Measurements from ENCODE around the gene DNAAF5. TPM values are rescaled to one million over a fixed set of nuclear protein-coding genes. Genes with fewer than 3 reads are reported as not detected.

The DNAAF5 gene
- total and polyA plus RNA-seq, 2 of the 13 experiments (the other 11 are each of a cell fraction or from before 2014, with no cell fraction given) = 11.9 to 21.5 TPM

GRCh38 chr7:732094-732541, 5.6 kb downstream of the DNAAF5 start (continued):
- TF ChIP-seq, protein P1, sequence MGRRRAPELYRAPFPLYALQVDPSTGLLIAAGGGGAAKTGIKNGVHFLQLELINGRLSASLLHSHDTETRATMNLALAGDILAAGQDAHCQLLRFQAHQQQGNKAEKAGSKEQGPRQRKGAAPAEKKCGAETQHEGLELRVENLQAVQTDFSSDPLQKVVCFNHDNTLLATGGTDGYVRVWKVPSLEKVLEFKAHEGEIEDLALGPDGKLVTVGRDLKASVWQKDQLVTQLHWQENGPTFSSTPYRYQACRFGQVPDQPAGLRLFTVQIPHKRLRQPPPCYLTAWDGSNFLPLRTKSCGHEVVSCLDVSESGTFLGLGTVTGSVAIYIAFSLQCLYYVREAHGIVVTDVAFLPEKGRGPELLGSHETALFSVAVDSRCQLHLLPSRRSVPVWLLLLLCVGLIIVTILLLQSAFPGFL (CRISPR knock-in tag; IDR thresholded peaks at IDR 0.05) = no peak
- TF ChIP-seq TFE3 (CRISPR knock-in tag; IDR thresholded peaks at IDR 0.05) (peak; percentile 77; the same call in 1 of the 2 replicates), ZNF660 (CRISPR knock-in tag; IDR thresholded peaks at IDR 0.05; ENCODE audit: borderline replicate concordance, low read depth) (no peak), WIZ (CRISPR knock-in tag; IDR thresholded peaks at IDR 0.05) (no peak), DNMT1 (CRISPR knock-in tag; IDR thresholded peaks at IDR 0.05) (no peak), ZNF770 (CRISPR knock-in tag; IDR thresholded peaks at IDR 0.05) (no peak), ZNF777 (CRISPR knock-in tag; IDR thresholded peaks at IDR 0.05) (0 out of 2 replicates have a peak, but pooled peaks have one; percentile 32), ZFP37 (CRISPR knock-in tag; IDR thresholded peaks at IDR 0.05; ENCODE audit: borderline replicate concordance) (no peak), ZNF784 (CRISPR knock-in tag; IDR thresholded peaks at IDR 0.05; ENCODE audit: borderline replicate concordance) (peak; percentile 76; the same call in 1 of the 2 replicates), NFIB (CRISPR knock-in tag; IDR thresholded peaks at IDR 0.05; ENCODE audit: borderline replicate concordance) (no peak), PCBP1 (IDR thresholded peaks at IDR 0.05; ENCODE audit: borderline replicate concordance, low read depth, low read length) (no peak), NRL (CRISPR knock-in tag; IDR thresholded peaks at IDR 0.05; ENCODE audit: borderline replicate concordance) (peak; percentile 86), ZNF761 (CRISPR knock-in tag; conservative IDR thresholded peaks at IDR 0.05) (0 out of 2 replicates have a peak, but pooled peaks have one; percentile 29), PAWR (CRISPR knock-in tag; IDR thresholded peaks at IDR 0.05; ENCODE audit: borderline replicate concordance) (no peak), ZSCAN5A (CRISPR knock-in tag; IDR thresholded peaks at IDR 0.05; ENCODE audit: borderline replicate concordance) (0 out of 2 replicates have a peak, but pooled peaks have one; percentile 53), JARID2 (CRISPR knock-in tag; IDR thresholded peaks at IDR 0.05; ENCODE audit: insufficient replicate concordance) (no peak), ZNF329 (CRISPR knock-in tag; IDR thresholded peaks at IDR 0.05; ENCODE audit: low read depth) (peak; percentile 97), ZNF331 (CRISPR knock-in tag; IDR thresholded peaks at IDR 0.05) (peak; percentile 82), XBP1 (CRISPR knock-in tag; IDR thresholded peaks at IDR 0.05) (no peak), FOXO1 (CRISPR knock-in tag; IDR thresholded peaks at IDR 0.05) (peak; percentile 83), ZNF850 (CRISPR knock-in tag; conservative IDR thresholded peaks at IDR 0.05) (no peak)
- TF ChIP-seq, protein P2, sequence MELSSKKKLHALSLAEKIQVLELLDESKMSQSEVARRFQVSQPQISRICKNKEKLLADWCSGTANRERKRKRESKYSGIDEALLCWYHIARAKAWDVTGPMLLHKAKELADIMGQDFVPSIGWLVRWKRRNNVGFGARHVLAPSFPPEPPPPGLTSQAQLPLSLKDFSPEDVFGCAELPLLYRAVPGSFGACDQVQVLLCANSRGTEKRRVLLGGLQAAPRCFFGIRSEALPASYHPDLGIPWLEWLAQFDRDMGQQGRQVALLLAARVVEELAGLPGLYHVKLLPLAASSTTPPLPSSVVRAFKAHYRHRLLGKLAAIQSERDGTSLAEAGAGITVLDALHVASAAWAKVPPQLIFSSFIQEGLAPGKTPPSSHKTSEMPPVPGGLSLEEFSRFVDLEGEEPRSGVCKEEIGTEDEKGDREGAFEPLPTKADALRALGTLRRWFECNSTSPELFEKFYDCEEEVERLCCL (CRISPR knock-in tag; IDR thresholded peaks at IDR 0.05; ENCODE audit: borderline replicate concordance) = no peak

All from HepG2 (cell line).